Measurements from ENCODE around the gene ATG9B. TPM values are rescaled to one million over a fixed set of nuclear protein-coding genes. Genes with fewer than 3 reads are reported as not detected.

Gene ATG9B
- total RNA-seq, 1 donor from 2014 or later: 0.85 TPM

DNA sequence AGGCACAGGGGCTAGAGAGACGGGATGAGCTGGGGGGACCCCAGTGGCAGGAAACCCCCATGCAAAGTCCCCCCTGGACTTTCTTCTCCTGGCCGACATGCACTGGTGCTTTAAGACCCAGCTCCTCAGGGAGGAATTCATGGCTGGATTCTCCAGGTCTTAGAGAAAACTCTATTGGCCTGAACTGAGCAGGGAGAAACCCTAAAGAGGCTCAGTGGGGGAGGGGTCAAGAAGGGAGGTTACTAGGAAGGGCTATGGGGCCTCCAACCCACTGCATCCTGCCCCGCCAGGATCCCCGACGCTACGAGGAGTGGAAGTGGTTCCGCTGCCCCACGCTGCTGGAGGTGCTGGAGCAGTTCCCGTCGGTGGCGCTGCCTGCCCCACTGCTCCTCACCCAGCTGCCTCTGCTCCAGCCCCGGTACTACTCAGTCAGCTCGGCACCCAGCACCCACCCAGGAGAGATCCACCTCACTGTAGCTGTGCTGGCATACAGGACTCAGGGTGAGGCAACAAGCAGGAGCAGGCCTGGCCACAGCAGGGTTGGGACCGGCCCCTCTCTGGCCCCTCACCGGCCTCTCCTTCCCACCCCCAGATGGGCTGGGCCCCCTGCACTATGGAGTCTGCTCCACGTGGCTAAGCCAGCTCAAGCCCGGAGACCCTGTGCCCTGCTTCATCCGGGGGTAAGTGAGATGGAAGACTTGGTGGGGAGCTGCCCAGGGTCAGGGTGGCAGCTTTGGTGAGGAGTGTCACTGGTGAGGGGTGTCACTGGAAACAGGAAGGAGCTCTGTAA is 13.8 kb downstream of the ATG9B start:
- Mint-ChIP-seq H3K36me3 (ENCODE audit: low read depth, unreplicated experiment) (peaks cover 43% of the 10 kb centered on the region), H3K27ac (ENCODE audit: unreplicated experiment) (peak overlapping the region; percentile 61), H3K4me3 (ENCODE audit: unreplicated experiment) (no peak overlapping the region), H3K9me3 (ENCODE audit: unreplicated experiment) (peaks cover 6% of the 10 kb centered on the region), H3K4me1 (ENCODE audit: unreplicated experiment) (peaks cover 54% of the 10 kb centered on the region), H3K27me3 (ENCODE audit: unreplicated experiment) (peaks cover 31% of the 10 kb centered on the region)
- TF ChIP-seq, protein P1, sequence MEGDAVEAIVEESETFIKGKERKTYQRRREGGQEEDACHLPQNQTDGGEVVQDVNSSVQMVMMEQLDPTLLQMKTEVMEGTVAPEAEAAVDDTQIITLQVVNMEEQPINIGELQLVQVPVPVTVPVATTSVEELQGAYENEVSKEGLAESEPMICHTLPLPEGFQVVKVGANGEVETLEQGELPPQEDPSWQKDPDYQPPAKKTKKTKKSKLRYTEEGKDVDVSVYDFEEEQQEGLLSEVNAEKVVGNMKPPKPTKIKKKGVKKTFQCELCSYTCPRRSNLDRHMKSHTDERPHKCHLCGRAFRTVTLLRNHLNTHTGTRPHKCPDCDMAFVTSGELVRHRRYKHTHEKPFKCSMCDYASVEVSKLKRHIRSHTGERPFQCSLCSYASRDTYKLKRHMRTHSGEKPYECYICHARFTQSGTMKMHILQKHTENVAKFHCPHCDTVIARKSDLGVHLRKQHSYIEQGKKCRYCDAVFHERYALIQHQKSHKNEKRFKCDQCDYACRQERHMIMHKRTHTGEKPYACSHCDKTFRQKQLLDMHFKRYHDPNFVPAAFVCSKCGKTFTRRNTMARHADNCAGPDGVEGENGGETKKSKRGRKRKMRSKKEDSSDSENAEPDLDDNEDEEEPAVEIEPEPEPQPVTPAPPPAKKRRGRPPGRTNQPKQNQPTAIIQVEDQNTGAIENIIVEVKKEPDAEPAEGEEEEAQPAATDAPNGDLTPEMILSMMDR (IDR thresholded peaks at IDR 0.05; ENCODE audit: unreplicated experiment): no peak
- DNase-seq (ENCODE audit: low spot score): no peak

DNA sequence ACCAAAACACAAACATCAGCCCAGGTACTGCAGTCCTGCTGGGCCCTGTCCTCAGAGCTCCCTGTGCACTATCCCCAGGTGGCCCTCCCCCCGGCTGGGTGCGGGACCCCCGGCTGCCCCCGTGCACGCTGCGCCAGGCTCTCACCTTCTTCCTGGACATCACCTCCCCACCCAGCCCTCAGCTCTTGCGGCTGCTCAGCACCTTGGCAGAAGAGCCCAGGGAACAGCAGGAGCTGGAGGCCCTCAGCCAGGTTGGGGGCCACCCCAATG is 14.3 kb downstream of the ATG9B start:
- H3K4me1 Mint-ChIP-seq (ENCODE audit: unreplicated experiment): peaks cover 50% of the 10 kb centered on the region
- H3K4me3 Mint-ChIP-seq (ENCODE audit: unreplicated experiment): no peak overlapping the region
- TF ChIP-seq, protein P1 (IDR thresholded peaks at IDR 0.05; ENCODE audit: unreplicated experiment): no peak
- DNase-seq (ENCODE audit: low spot score): no peak
- no peak overlapping the region for H3K27ac Mint-ChIP-seq (ENCODE audit: unreplicated experiment)
- H3K36me3 Mint-ChIP-seq (ENCODE audit: low read depth, unreplicated experiment): peaks cover 43% of the 10 kb centered on the region
- peaks cover 6% of the 10 kb centered on the region for H3K9me3 Mint-ChIP-seq (ENCODE audit: unreplicated experiment)
- H3K27me3 Mint-ChIP-seq (ENCODE audit: unreplicated experiment): peaks cover 31% of the 10 kb centered on the region

DNA sequence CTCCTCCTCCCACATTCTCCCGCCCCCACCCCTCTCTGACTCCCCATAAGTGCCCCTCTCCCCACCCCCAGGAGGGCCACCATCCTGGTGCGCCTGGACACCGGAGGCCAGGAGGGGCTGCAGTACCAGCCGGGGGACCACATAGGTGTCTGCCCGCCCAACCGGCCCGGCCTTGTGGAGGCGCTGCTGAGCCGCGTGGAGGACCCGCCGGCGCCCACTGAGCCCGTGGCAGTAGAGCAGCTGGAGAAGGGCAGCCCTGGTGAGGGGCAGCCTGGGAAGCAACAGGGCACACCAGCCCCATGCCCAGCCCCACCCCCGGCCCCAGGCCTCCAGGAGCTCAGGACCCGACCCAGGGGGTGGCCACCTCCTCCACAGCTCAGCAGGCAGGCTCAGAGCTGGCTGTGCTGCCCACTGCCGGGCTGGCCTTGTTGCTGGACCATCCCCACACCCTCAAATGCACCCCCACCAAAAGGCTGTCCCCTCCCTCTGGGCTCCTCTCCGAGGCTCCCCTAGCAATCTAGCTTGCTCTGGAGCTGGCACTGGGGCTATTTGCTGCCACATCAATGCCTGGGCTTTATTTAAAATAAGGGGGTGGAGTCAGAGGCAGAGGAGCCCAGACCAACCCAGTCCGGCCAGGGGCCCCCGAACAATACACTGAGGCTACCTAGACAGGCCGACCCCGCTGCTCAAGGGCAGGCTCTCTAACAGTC is 14.8 kb downstream of the ATG9B start:
- peaks cover 45% of the 10 kb centered on the region for H3K36me3 Mint-ChIP-seq (ENCODE audit: low read depth, unreplicated experiment)
- peaks cover 6% of the 10 kb centered on the region for H3K9me3 Mint-ChIP-seq (ENCODE audit: unreplicated experiment)
- no peak for DNase-seq (ENCODE audit: low spot score)

DNA sequence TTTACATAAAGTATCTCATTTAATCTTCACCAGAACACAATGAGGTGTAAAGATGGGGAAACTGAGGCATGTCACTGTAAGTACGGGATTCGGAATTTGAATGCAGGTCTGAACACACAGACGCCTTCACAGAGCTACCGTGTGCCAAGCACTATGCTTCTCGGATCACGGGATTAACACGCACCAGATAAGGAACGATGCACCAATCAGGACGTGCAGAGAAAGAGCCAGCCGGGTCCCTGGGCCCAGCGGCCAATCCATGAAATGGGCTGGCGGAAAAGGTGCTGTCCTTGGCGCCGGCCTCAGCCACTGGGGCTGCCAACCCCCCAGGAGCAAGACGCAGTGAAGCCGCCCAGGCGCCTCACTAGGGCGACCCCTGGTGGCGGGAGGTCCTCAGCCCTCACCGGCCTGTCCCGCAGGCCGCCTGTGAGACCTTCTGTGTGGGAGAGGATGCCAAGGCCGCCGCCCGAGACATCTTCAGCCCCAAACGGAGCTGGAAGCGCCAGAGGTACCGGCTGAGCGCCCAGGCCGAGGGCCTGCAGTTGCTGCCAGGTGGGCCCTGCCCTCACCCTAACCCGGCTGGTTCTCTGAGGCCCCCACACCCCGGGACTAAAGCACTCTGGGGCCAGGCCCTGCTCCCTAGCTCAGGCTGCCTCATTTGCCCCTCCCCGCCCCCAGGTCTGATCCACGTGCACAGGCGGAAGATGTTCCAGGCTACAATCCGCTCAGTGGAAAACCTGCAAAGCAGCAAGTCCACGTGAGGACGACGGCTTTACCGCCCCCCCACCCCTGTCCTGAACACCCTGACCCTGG is 15.6 kb downstream of the ATG9B start:
- peaks cover 25% of the 10 kb centered on the region for H3K27me3 Mint-ChIP-seq (ENCODE audit: unreplicated experiment)
- DNase-seq (ENCODE audit: low spot score): peak; percentile 70

More for the DNA sequence above, 14.8 kb downstream of the ATG9B start:
- Mint-ChIP-seq H3K4me1 (ENCODE audit: unreplicated experiment) (peaks cover 50% of the 10 kb centered on the region), H3K27me3 (ENCODE audit: unreplicated experiment) (peaks cover 30% of the 10 kb centered on the region), H3K4me3 (ENCODE audit: unreplicated experiment) (no peak overlapping the region), H3K27ac (ENCODE audit: unreplicated experiment) (no peak overlapping the region)
- TF ChIP-seq, protein P1 (IDR thresholded peaks at IDR 0.05; ENCODE audit: unreplicated experiment): no peak

More for the DNA sequence above, 15.6 kb downstream of the ATG9B start:
- TF ChIP-seq, protein P1 (IDR thresholded peaks at IDR 0.05; ENCODE audit: unreplicated experiment): peak; percentile 86
- peaks cover 43% of the 10 kb centered on the region for H3K36me3 Mint-ChIP-seq (ENCODE audit: low read depth, unreplicated experiment)
- peaks cover 46% of the 10 kb centered on the region for H3K4me1 Mint-ChIP-seq (ENCODE audit: unreplicated experiment)
- peak overlapping the region; percentile 69 for H3K4me3 Mint-ChIP-seq (ENCODE audit: unreplicated experiment)
- H3K9me3 Mint-ChIP-seq (ENCODE audit: unreplicated experiment): peaks cover 6% of the 10 kb centered on the region
- peak overlapping the region; percentile 78 for H3K27ac Mint-ChIP-seq (ENCODE audit: unreplicated experiment)

Data from endothelial cell (in vitro differentiated cells).